NCI-H1694 (cell line): ENCODE measurements around the gene CCKAR.
"Not testable (repeated sequence)": the region's sequence is repeated elsewhere in the genome, so short reads cannot be mapped to it uniquely, and the experiment has no call there.

Source experiments
- DNase-seq: peaks from one replicate; lab custom pipeline; 2025; lab: John Stamatoyannopoulos, UW

CCKAR gene

DNA sequence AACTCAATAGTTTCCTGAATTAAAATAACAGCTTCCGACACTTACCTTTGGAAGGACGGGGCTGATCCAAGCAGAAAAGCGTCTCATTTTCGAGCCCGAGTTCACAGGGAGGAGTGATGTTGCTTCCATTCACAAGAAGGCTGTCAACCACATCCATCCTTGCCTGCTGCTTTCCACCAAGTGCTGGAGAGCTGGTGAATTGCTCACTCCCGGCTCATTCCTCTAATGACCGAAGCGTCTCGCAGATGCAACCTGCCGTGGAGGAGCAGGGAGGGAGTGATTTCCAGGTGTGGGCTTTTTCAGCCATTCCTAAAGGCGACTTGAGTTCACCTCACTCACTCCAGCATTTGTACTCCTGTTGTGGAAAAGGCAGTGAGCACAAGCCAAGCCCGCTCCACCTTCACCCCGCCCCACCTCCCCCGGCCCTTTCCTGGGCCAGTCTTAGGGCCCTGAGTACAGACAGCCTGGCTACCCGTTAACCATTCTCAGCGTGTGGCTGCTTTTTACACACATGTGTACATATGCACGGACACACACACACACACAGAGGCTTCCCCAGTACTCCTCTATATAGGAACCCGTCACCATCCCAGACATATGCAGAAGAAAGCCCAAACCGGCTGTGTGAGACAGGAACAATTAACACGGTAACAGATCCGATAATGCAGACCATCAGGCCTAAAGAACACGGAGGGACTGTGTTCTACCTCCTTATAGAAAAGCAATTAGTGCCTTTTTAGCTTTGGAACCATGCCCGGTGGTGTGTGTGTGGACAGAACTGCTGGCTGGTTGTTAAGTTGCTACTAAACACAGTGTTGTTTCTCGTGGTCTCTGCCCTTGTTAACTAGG lies at the start of gene CCKAR:
Gene CCKAR, minus strand, starts transcription at position 374 of the 849 bp plus-strand sequence. Its CDS starts 217 bp downstream, at position 157.
- DNase-seq, result no peak

DNA sequence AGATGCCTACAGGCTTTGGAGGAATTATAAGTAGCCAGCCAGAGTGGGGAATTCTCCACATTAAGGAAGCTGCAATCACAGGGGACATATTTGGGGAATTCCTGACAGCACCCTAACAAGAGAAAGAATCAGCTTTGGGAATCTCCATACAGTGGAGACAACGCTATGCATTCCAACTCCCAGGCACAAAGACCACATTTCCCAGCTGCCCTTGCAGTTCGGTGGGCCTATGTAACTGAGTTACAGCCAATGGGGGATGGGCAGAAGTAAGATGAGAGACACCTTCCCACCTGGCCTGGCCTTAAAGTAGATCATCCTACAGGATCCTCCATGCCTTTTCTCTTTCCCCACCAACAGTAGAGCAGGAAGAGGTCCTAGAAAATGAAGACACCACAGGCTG lies 43.4 kb upstream of the CCKAR start:
- no peak for DNase-seq

DNA sequence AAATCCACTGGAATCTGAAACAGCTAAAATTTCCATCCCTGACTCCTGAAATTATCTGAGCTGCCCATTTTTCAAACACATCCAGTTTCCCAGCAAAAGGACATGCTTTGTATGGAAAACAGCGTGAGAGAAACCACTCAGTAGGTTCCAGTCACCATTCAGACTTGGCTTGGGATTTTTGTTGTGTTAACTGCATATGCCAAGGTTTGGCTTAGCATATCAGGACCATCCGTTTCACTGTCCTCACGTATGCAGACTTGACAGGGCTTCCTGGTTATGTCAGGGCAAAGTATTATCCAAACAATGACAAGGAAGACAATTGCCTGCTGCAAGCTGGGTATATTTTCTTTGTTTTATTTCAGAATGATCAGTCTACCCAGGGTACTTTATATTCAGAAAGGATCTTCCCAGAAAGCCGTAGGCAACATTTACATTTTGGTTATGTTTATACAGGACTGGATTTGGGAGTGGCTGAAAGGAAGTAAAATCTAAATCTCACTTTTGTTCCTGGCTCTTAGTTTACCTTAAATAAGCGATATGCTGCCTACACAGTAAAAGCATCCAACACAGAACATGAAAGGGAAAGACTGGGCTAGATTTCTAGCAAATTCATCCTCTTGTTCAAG lies 41.3 kb upstream of the CCKAR start:
- no peak for DNase-seq

GRCh38 chr4:26530099-26530498 lies 39.8 kb upstream of the CCKAR start:
- DNase-seq, result no peak

DNA sequence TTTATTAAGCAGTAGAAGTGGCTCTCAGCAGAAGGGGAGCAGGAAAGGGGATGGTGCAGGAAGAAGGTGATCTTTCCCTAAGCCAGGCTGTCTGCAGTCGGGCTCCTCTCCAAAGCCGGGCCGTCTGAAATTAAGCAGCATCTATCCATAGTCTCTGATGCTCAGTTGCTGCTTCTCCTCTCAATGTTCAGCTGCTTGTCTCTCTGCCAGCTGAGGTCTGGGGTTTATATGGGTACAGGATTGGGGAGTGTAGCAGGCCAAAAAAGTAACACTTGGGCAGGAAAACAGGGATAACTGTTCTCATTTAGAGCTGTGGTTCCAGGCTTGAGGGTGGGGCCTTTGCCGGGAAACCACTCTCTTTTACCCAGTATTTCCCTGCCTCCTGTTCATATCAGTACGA lies 39.2 kb upstream of the CCKAR start:
- no peak for DNase-seq

- DNase-seq, result no peak
Measured at GRCh38 chr4:26525771-26526150, 35.5 kb upstream of the CCKAR start.

DNA sequence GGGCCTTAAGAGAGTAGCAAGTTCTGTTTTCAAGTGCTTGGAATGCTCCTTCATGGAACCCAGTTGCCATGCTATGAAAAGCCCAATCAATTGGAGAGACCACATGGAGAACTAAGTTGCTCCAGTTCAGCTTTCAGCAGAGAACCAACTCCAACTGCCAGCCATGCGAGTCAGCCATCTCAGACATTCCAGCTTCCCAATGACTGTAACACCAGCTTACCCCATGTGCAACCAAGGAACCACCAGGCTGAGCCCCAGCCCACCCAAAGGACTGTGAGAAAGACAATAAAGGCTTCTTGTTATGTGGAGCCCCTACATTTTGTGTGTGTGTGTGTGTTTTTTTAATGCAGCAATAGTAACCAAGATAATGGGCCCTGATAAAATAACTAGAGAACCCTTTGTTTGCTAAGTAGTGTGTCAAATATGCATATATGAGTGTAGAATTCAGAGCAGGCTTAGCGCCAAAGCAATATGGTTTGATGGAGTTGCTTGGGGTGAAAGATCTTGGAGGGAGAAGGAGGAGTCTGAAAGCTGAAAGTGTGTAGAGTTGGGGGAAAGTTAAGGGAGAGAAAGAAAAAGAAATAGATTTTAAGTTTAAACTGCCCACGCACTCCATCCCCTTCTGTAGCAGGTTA lies 35.0 kb upstream of the CCKAR start:
- no peak for DNase-seq

DNA sequence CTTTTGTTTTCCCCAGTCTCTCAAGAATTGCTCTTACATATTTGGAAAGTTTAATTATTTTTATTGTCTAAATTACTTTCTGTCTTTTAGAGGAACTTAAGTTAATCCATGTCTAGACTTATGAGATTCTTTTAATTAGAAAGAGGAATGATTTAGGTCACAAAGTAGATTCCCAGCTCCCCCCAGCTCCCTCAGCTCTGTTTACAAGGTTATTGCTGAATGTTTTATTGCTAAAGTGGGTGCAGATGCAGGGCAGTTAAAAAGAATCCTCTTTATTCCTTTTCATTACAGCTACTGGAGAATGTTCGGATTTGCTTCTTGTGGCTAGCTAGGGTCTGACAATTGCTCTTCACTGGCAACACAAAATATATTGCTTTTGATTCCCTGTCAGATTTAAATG lies 33.7 kb upstream of the CCKAR start:
- no peak for DNase-seq

DNA sequence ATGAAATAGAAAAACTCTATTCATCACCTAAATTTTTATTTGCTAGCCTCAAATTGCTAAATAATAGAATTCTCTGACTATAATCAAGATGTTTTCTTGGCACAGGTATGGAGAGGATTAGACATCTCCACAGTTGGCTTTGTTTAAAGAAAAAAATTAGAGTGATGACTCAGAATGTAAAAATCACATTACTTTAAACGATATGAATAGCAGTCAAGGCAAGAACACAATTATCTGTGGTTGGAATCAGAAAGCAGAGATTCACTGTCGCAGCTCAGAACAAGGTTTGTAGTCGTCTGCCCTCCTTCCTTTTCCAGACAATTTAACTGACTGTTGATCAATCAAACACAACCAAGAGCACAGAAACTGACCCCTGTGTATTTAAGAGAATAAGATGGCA lies 32.2 kb upstream of the CCKAR start:
- DNase-seq, result no peak

- DNase-seq, result no peak
Measured at GRCh38 chr4:26520728-26521450, 30.6 kb upstream of the CCKAR start.

DNA sequence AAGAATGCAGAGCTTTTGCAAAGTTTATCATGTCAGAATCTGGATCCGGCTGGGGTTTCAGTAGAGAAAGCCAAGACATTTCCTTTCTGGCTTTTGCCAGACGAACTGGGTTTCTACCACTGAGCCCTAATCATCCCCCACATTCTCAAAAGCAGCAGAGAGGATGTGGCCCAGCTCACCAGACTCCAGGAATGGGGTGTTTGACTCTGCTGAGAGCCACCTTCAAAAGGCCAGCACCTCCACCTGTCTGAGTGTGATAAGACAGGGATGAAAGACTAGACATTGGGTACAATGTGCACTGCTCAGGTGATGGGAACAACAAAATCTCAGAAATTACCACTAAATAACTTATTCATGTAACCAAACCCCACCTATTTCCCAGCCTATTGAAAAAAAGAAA lies 25.7 kb upstream of the CCKAR start:
- DNase-seq, result no peak

DNA sequence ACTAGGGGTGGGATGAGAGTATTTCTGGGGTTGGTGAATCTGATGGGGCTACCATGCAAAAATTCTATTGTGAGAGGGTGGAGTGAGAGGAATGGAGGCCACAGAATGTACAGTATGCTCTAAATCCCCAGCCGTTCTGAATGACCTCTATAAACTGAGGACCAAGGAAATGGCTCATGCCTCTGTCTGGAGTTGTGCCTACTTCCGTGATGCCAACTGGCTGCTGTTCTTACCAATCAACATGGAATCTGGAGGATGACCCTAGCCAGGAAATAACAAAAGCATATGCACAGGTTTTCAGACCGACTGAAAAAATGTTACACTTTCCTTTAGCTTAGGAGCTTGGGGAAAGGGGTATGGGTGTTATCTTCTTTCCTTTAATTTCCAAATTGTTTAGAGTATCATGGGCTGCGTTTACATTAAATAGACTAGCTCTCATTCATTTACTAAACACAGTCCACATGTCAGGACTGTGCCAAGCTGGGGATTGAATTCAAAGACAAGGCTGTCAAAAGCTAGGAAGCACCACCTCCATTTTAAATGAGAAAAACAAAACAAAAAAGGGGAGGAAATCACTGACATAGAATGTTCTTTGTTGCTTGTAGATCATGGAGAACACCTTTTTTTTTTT lies 20.2 kb upstream of the CCKAR start:
- no peak for DNase-seq

- DNase-seq, result no peak
Measured at GRCh38 chr4:26509681-26510333, 19.5 kb upstream of the CCKAR start.

- DNase-seq, result no peak
Measured at GRCh38 chr4:26507286-26507685, 17.0 kb upstream of the CCKAR start.

DNA sequence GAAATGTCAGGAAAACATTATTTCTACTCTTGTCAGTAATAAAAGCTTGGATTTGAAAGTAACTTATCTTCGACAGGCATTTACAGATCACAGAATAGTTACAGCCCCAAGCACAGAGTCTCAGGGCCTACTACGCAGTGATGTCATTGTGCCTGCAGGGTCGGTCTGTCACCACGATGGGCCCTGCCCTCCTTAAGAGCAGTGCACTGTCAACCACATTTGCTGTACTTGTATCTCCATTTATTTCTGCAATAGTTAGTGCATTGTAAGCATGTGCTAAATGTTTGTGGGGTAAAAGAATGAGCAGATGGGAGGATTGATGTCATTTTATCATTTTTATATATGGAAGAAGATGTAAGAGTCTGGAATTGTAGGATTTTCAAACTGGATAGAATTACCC lies 13.6 kb upstream of the CCKAR start:
- no peak for DNase-seq

GRCh38 chr4:26503427-26503826 lies 13.1 kb upstream of the CCKAR start:
- no peak for DNase-seq

DNA sequence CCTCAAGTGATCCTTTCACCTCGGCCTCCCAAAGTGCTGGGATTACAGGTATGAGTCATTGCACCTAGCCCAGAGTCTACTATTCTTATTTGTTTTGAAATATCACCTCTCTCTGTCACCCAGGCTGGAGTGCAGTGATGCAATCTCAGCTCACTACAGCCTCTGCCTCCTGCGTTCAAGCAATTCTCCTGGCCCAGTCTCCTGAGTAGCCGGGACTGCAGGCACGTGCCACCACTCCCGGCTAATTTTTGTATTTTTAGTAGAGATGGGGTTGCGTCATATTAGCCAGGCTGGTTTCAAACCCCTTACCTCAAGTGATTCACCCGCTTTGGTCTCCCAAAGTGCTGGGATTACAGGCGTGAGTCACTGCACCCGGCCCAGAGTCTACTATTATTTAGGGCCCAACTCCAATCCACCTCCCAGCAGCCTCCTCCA lies 10.3 kb upstream of the CCKAR start:
- DNase-seq, result not testable (repeated sequence)

DNA sequence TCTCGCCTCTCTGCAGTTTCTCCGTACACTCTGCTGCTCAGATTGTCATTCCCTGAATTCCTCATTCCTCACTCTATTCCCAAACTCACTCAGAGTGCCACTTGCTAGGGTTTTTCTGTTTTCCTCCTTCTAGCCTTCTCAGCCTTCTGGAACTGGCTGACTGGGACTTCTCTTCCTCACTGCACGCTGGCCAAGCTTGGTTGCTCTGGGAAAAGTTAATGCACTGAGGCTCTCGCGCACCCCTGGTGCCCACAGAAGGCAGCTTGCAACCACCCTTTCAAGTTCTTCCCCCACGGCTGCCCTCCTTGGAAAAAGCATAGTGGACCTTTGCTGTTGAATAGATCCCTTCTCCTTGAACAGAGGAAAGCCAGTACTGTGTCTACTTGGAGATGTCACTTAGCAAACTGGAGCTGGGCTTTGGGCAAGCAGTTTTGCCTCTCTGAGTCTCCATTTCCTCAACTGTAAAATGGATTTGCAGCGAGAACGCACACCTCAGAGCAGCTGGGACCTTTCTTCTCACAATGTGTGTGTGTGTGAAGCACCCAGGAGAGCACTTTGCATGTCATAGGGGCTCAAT lies 6.0 kb upstream of the CCKAR start:
- no peak for DNase-seq

DNA sequence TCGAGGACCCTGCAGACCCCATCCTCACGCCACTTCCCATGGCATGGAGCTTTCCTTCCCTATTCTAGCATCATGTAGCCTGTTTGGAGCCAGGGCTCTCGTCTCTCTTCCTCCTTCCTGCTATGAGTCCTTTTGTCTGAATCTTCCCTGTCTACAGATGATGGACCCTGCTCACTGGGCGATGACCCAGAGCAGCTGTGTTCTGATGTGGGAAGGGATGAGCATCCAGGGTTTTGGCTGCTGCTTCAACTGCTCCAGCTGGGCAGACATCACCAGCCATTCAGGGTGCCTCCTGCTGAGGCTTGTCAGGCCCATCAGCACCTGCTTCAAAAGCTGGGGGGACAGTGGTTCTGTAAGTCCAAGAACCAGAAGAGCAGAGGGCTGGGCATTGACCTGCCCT lies 3.2 kb upstream of the CCKAR start:
- DNase-seq, result no peak

- DNase-seq, result no peak
Measured at GRCh38 chr4:26491449-26492170, 1.3 kb upstream of the CCKAR start.

- no peak for DNase-seq
Measured at GRCh38 chr4:26490960-26491284, 638 bp upstream of the CCKAR start.
